GM19043 (cell line): ENCODE results near the gene SMYD5.

ENCODE experiments used
- ATAC-seq: cut with Tn5 transposase; IDR thresholded peaks from one replicate; pipeline ENCODE4 v1.9.1; 2021; ENCODE audit warnings: low read depth; ENCODE audit not compliant: unreplicated experiment

Gene SMYD5

DNA sequence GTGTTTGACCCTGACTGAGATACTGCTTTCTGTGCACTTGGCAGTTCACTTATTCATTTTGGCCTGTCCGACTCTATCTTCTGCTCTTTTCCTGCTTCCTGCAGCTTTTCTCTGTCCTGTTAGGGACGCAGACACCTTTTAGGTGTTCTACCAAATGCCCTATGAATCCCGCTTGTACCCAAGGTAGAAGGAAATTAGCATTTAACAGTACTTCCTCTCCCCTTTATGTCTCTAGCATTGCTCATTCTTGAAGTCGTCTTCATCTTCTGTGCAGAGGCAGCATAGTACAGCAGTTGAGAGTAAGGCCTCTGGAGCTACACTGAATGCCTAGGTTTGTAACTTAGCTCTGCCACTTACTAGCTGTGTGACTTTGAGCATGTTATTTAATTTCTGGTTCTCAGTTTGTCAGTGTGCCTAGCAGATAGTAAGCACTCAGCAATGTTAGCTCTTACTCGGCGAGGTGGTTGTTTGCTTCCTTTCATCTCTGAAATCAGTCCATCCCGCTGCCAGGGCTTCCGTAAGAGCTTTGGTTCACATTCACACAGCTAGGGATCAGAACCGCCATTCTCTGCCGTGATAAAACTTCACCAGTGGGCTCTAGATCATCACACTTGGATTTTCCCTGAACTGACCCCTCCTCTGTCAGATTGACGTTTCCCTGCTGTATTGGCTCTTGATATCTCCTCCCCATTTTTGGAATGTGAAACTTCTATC, 21.4 kb downstream of the SMYD5 start:
- ATAC-seq, result no peak

DNA sequence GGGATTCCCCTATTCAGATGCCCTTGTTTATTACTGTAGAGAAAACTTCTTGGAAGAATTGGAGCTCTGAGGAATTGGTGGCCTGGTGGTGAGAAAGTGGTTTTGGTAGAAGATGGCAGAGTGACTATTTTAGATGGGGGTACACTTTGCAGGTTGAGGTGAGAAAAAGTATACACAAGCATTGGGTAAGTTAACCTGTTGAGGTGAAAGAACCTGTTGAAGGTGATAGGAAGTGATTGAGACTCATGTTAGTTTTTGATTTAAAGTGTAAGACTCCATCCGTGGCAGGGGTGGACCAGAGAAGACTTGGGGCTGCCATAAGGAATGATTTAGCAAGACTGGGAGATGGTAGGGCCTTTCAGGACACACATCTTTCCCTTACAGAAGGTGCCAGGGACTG, 23.1 kb downstream of the SMYD5 start:
- ATAC-seq, result no peak

DNA sequence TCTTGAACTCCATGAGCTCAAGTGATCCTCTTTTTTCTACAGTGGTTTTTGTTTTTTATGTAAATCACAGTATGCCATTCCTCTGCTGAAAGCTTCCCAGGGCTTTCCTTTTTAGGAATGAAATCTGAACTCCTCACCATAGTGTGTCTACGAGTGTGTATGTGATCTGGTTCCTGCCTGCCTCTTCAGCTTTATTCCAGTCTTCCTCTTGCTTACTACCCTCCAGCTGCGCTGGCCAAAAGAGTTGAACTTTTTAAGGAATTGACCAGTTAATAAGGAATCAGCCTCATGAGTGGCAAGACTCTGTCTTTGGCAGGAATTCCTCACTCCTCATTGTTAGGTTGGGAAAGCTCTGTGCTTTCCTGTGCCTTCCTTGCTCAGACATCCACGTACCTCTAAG, 24.1 kb downstream of the SMYD5 start:
- no peak for ATAC-seq

GRCh38 chr2:73238976-73239375, 24.9 kb downstream of the SMYD5 start:
- ATAC-seq, result no peak

GRCh38 chr2:73239776-73240175, 25.7 kb downstream of the SMYD5 start:
- ATAC-seq, result no peak

DNA sequence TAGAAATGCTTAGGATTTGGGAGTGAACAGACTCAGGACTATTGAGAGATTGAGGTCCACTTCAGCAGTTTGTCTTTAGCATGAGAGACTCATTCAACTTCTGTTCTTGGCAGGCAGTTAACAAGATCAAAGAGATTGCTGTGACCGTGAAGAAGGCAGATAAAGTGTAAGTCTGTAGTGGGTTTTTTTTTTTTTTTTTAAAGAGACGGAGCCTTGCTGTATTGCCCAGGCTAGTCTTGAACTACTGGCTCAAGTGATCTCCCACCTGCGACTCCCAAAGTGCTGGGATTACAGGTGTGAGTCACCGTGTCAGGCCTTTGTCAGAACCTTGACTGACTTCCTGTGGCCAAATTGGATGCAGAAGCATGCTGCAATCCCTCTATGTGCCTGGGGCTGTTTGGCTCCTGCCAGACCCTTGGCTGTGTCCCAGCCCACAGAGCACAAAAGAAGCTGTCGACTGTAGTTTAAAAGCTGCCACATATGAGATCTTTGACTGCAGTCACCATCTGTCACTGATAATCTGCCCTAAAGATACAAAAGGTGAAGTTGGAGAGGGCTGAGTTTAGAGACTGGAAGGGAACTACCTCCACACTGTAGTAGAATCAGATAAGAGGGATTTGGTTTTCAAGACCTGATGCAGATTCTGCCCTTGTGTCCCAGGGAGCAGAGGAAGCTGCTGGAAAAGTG, 30.0 kb downstream of the SMYD5 start:
- no peak for ATAC-seq

- ATAC-seq, result no peak
These were observed 30.5 kb downstream of the SMYD5 start for GRCh38 chr2:73244580-73244979.

DNA sequence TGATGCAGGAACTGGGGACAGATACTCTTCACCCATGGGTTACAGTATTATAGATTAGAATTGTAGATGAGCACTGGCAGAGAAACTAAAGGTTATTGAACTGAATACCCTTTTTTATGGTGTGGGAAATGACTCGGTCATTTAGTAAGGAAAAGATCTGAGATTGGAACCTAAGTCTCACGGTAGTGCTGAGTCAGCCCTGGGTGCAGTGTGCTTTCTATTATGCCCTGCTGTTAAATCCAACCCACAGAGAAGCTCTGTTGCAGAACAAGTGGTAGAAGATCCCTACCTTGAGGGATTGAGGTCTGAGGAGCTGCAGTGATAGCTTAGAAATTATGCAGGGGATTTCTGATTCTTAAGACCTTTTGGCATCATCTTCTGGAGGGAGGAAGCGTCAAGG, 32.8 kb downstream of the SMYD5 start:
- ATAC-seq, result no peak

DNA sequence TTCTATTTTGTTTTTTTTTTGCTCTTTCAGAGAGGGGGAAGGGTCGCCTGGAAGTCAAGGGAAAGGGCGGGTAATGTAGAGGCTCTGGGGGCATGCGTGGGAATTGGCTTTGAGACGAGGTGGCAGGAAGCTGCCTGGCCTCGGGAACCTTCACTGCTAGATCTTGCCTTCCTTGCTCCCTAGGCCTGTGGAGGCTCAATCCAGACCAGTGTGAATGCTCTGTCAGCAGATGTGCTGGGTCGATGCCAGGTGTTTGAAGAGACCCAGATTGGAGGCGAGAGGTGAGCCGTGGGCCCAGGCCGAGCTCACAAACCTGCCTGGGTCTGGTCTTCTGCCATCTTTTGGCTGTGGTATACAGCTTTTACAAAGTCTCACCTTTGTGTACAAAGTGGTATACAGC, 35.6 kb downstream of the SMYD5 start:
- ATAC-seq, result no peak

DNA sequence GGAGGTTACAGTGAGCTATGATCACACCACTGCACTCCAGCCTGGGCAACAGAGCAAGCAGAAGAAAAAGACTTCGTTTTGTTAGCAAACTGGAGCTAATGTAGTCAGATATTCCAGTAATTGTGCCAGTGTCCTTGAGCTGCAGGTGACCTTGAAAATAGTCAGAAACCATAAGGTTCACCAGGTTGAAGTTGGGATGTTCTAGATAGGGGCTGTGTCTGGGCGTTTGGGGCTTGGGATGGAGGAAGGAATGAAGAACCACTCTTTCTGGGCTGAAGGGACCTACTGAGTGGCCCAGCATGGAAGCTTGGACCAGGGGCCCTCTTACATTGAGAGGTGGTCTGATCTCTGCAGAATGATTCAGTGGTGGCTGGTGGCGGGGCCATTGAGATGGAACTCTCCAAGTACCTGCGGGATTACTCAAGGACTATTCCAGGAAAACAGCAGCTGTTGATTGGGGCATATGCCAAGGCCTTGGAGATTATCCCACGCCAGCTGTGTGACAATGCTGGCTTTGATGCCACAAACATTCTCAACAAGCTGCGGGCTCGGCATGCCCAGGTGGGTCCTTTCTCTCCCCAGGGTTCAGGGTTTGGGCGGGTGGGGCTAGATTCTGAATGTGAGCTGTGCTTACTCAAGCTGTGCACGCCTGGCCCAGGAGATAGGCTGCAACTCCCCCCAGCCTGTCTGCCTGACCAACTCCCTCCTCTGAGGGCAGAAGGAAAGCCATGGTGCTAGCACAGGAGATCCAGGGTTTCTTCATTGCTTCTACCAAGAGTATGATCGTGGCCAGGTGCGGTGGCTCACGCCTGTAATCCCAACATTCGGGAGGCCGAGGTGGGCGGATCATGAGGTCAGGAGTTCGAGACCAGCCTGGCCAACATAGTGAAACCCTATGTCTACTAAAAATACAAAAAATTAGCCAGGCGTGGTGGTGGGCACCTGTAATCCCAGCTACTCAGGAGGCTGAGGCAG, 37.1 kb downstream of the SMYD5 start:
- no peak for ATAC-seq

DNA sequence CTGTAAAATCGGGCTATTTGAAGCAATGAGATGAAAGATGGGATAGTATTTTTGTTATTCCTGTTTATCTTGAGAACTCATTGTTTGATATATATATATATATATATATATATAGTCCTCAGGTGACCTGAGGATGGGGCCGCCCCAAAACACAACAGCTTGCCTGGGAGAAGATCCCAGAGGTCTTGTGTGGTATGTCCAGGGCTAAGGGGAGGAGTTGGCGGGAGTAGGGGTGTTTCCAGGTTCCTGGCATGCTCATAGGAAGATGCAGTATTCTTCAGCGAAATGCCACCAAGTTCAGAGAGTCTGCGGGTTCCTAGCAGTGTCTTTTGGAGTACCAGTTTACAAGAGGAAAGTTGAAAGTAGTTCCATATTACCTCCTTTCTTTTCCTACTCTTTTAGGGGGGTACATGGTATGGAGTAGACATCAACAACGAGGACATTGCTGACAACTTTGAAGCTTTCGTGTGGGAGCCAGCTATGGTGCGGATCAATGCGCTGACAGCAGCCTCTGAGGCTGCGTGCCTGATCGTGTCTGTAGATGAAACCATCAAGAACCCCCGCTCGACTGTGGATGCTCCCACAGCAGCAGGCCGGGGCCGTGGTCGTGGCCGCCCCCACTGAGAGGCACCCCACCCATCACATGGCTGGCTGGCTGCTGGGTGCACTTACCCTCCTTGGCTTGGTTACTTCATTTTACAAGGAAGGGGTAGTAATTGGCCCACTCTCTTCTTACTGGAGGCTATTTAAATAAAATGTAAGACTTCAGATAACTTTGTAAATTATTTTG, 38.4 kb downstream of the SMYD5 start:
- ATAC-seq, result no peak

DNA sequence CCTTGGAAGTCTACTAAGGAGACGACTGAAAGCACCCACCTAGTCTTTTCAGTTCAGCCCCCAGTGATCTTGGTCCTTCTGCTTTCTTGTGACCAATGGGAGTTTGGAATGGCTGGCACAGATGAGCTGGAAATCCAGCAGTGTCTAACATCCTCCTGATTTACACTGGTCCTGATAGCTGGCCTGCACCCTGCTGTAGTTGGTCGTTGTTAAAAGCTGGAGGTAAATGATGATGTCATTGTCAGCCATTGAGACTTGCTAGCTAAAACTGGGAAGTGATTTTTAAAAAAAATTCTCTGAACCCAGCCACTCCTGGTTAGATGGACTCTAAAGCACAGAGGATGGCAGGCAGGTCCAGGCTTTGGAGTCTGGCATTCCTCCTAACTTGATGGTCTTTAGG, 39.4 kb downstream of the SMYD5 start:
- no peak for ATAC-seq

- no peak for ATAC-seq
These were observed 39.9 kb downstream of the SMYD5 start for GRCh38 chr2:73253901-73254300.

GRCh38 chr2:73254343-73255006, 40.4 kb downstream of the SMYD5 start:
- no peak for ATAC-seq

- no peak for ATAC-seq
These were observed 41.1 kb downstream of the SMYD5 start for GRCh38 chr2:73255007-73255644.

DNA sequence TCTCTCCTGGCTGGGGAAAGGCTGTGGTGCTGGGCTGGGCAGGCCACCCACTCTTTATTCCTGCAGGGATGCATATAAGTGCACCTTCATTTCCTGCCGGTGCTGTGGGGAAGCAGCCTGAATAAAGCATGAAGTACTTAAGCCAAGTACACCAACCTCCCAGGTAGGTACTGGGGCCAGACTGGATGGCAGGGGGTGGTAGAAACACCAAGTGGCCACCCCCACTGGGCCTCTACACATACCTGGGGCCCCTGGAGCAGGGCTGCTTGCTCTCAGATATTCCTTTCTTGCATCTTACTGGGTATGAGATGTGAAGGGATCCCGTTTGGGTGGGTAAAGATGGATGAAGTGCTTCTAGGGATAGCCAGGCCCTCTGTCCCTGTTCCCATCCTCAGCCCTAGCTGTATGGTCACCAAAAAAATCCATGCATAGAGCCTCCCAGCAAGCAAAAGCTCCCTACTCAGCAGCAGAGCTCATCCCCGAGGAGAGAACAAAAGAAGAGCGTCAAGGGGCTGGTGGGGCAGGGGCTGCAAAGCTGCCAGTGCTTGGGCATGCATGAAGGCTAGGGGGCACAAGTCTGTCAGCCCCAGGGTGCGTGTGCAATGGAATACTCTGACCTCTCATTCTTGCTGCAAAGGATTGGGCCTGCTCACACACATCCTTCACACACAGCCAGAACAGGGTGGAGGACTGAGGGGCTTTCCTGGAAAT, 42.0 kb downstream of the SMYD5 start:
- ATAC-seq, result no peak

GRCh38 chr2:73256618-73256922, 42.5 kb downstream of the SMYD5 start:
- no peak for ATAC-seq

- ATAC-seq, result no peak
These were observed 43.0 kb downstream of the SMYD5 start for GRCh38 chr2:73257021-73257420.
